Pancreas (tissue), 10 donors: ENCODE data around the gene SOD3. TPM values are rescaled to one million over a fixed set of nuclear protein-coding genes. Genes with fewer than 3 reads are reported as not detected.

Experiments used
- ATAC-seq, 4 donors: fragments of 200-7000 bp; cut with Tn5 transposase; one replicate each; pipeline versions ENCODE4 v1.8.0 to v1.9.1; 2020; ENCODE audit warnings: mild to moderate bottlenecking in 4 of 4, moderate library complexity in 4 of 4
- DNase-seq, 6 donors: peaks; one replicate each; pipeline ENCODE4 v3.0.0-alpha.2; 2020
- FAIRE-seq: peaks from 2 replicates; lab custom pipeline; 2012; peaks lifted over from hg19 to GRCh38; lab: Jason Lieb, UNC
- H3K27ac ChIP-seq, 4 donors: fragments of 200-600 bp; sonication (generic); 1 replicate in 3 of 4; 2 replicates in 1 of 4; pipeline versions ENCODE4 v1.5.0 to v1.8.0; 2020
- H3K27me3 ChIP-seq, 4 donors: fragments of 200-600 bp; one replicate each; pipeline ENCODE4 v1.8.0; 2021
- H3K36me3 ChIP-seq, 3 donors: fragments of 200-600 bp; sonication (generic) in 1 of 3; one replicate each; pipeline versions ENCODE4 v1.5.0 to v1.8.0; 2020 to 2021
- H3K4me1 ChIP-seq, 3 donors: fragments of 200-600 bp; one replicate each; pipeline ENCODE4 v1.8.0; 2021
- H3K4me3 ChIP-seq, 4 donors: fragments of 200-600 bp; sonication (generic) in 2 of 4; one replicate each; pipeline versions ENCODE4 v1.5.0 to v1.8.0; 2020 to 2021
- H3K9me3 ChIP-seq, 4 donors: fragments of 200-600 bp; one replicate each; pipeline ENCODE4 v1.8.0; 2021
- CTCF ChIP-seq, 4 donors: fragments of 200-600 bp; sonication (generic) in 3 of 4; IDR thresholded peaks; one replicate each; pipeline versions ENCODE4 v1.5.0 to v1.8.0; 2021; ENCODE audit warnings: antibody characterized with exemption in 4 of 4
- WGBS, 2 donors: extraction: QIAGEN DNeasy Blood & Tissue Kit; methylation state at CpG; one replicate each; pipeline ENCODE4 v1.1.7; 2013; 5-methylcytosine and 5-hydroxymethylcytosine counted together
- intact Hi-C, 3 donors: fragments of 100-400 bp; cut with DNase I; formaldehyde crosslinking; loops; one replicate each; pipeline versions ENCODE4 v1.11.1 to v1.14.2; 2022
- polyA plus RNA-seq, 2 donors: library from polyadenylated mRNA; stranded (reverse); fragments of 200-250 nt; gene quantifications; one replicate each; pipeline ENCODE4 v1.2.3, GENCODE V29; 2013
- total RNA-seq, 6 donors: library from RNA; stranded (reverse); fragmentation: NEBNext Ultra II Directional in 4 of 6; extraction: Animal tissue kit (Norgen Biotek cat#: 25700) in 4 of 6; gene quantifications; one replicate each; pipeline versions ENCODE4 v1.2.1 to v1.2.4, GENCODE V29; 2021 to 2023
- donor health status: healthy with polysubstance abuse.
- donor health status: DM: no; HTN: no; CAD: no; lungs with moderate emphysema.
- donor health status: DM: no; HTN: no; CAD: no.
- donor health status: control.
- donor health status: control.
- donor health status: Bipolar disorder and iron deficiency.
- donor health status: DM: yes; HTN: yes; CAD: no.
- donor health status: DM: no; HTN: no; CAD: no.
- donor health status: DM: no; HTN: no; CAD: no.
- donor health status: DM: yes; HTN: yes; CAD: no.

SOD3 gene
- total and polyA plus RNA-seq, 8 donors = 21.2 to 43.9 (median 37.2) TPM

- no peak for TF ChIP-seq CTCF (IDR thresholded peaks at IDR 0.05)
- Histone ChIP-seq H3K27me3 (no peaks in the 10 kb centered on the region), H3K9me3 (no peaks in the 10 kb centered on the region), H3K4me1 (no peaks in the 10 kb centered on the region), H3K27ac (no peak overlapping the region), H3K4me3 (no peak overlapping the region), H3K36me3 (no peaks in the 10 kb centered on the region)
- ATAC-seq = no peak
- FAIRE-seq = no peak
- no peak for DNase-seq
- WGBS, 2 donors = 6 to 9% methylated on average over 2 of the region's 2 CpGs
- intact Hi-C loops = no loop called here
Observed at GRCh38 chr4:24774452-24774851, 20.9 kb upstream of the SOD3 start.

GRCh38 chr4:24775032-24775605, 20.3 kb upstream of the SOD3 start:
- ATAC-seq (no peak), FAIRE-seq (no peak), DNase-seq (no peak)
- Histone ChIP-seq H3K9me3 (no peaks in the 10 kb centered on the region), H3K27ac (no peak overlapping the region), H3K4me3 (no peak overlapping the region), H3K4me1 (no peaks in the 10 kb centered on the region), H3K36me3 (no peaks in the 10 kb centered on the region), H3K27me3 (no peaks in the 10 kb centered on the region)
- TF ChIP-seq CTCF (IDR thresholded peaks at IDR 0.05) = no peak
- intact Hi-C loops = no loop called here
- 56 to 83% methylated on average over 2 of the region's 2 CpGs for WGBS, 2 donors

GRCh38 chr4:24775750-24776149, 19.6 kb upstream of the SOD3 start:
- FAIRE-seq = no peak
- no peak for ATAC-seq
- H3K4me3 ChIP-seq = no peak overlapping the region
- no peaks in the 10 kb centered on the region for H3K4me1 ChIP-seq
- no peak overlapping the region for H3K27ac ChIP-seq
- no peaks in the 10 kb centered on the region for H3K36me3 ChIP-seq
- WGBS, 2 donors = 71 to 88% methylated on average over 3 of the region's 3 CpGs
- no peaks in the 10 kb centered on the region for H3K27me3 ChIP-seq
- TF ChIP-seq CTCF (IDR thresholded peaks at IDR 0.05) = no peak
- no peak for DNase-seq
- no peaks in the 10 kb centered on the region for H3K9me3 ChIP-seq
- intact Hi-C loops = no loop called here

GRCh38 chr4:24777536-24778463, 17.6 kb upstream of the SOD3 start:
- no peaks in the 10 kb centered on the region for H3K9me3 ChIP-seq
- ATAC-seq (no peak), DNase-seq (no peak), FAIRE-seq (no peak)
- intact Hi-C loops = no loop called here
- no peaks in the 10 kb centered on the region for H3K4me1 ChIP-seq
- no peaks in the 10 kb centered on the region for H3K27me3 ChIP-seq
- TF ChIP-seq CTCF (IDR thresholded peaks at IDR 0.05) = no peak
- no peak overlapping the region for H3K4me3 ChIP-seq
- no peak overlapping the region for H3K27ac ChIP-seq
- no peaks in the 10 kb centered on the region for H3K36me3 ChIP-seq
- 63 to 73% methylated on average over 11 of the region's 11 CpGs for WGBS, 2 donors
